ENCODE measurements around the gene SFXN1. TPM values are rescaled to one million over a fixed set of nuclear protein-coding genes. Genes with fewer than 3 reads are reported as not detected.

The SFXN1 gene
- total and polyA plus RNA-seq, 2 of the 4 experiments (the other 2 are of a cell fraction), result 131 to 410 TPM

- no peak overlapping the region for H3K9ac ChIP-seq (ENCODE audit: low read depth, low read length)
- no peak overlapping the region for H2BK20ac ChIP-seq (ENCODE audit: low read depth, low read length)
- peaks cover 23% of the 10 kb centered on the region for H4K20me1 ChIP-seq (ENCODE audit: insufficient read depth, low read length)
- H3K4me3 ChIP-seq (ENCODE audit: insufficient read depth, low read depth, low read length), result no peak overlapping the region
- no peak overlapping the region for H2BK15ac ChIP-seq (ENCODE audit: low read depth, low read length)
- no peaks in the 10 kb centered on the region for H3K9me1 ChIP-seq (ENCODE audit: insufficient read depth, low read length)
- H3K4ac ChIP-seq (ENCODE audit: low read depth, low read length), result no peak overlapping the region
- no peak overlapping the region for H2AFZ ChIP-seq (replicated peaks; ENCODE audit: low read length, poor library complexity)
- no peaks in the 10 kb centered on the region for H3K9me3 ChIP-seq (ENCODE audit: control insufficient read depth, insufficient read depth, low read length)
- H3K4me1 ChIP-seq (ENCODE audit: control insufficient read depth, insufficient read depth, low read length), result no peaks in the 10 kb centered on the region; the same call in 1 of the 2 replicates
- H4K5ac ChIP-seq (ENCODE audit: low read depth, low read length), result no peak overlapping the region
- ATAC-seq (ENCODE audit: low read depth) (no peak), DNase-seq (no peak)
- peaks cover 39% of the 10 kb centered on the region for H3K36me3 ChIP-seq (ENCODE audit: control insufficient read depth, insufficient read depth, low read length)
- dilution Hi-C loops (cut with HindIII; ENCODE audit: low sequenced_read_pairs, unreplicated experiment) (no loop called here), intact Hi-C loops (cut with micrococcal nuclease) (no loop called here), in situ Hi-C loops (cut with MboI; ENCODE audit: low sequenced_read_pairs) (no loop called here)
- WGBS, 2 experiments (ENCODE audit: extremely low coverage in 2 of 2, insufficient read length in 1 of 2), result 100% methylated on average over 3 of the region's 17 CpGs; no CpG with 5 or more reads in 1 of the 2 experiments
- no peak overlapping the region for H2BK5ac ChIP-seq (ENCODE audit: low read depth, low read length, poor library complexity, severe bottlenecking)
- H4K8ac ChIP-seq (ENCODE audit: low read depth in 2 of 2, low read length in 2 of 2), result no peak overlapping the region
- H3K4me2 ChIP-seq (ENCODE audit: low read depth, low read length), result no peak overlapping the region
- H3K79me1 ChIP-seq (ENCODE audit: low read depth in 1 of 2, low read length in 2 of 2), result peaks cover 28 to 35% of the 10 kb centered on the region in 2 experiments
- H3K56ac ChIP-seq (ENCODE audit: extremely low read depth, insufficient read depth, low read length), result no peak overlapping the region
- no peak overlapping the region for H2BK120ac ChIP-seq (ENCODE audit: low read depth, low read length)
- BruUV-seq (replicated peaks), result no TSS peak
- no peak overlapping the region for H2AK9ac ChIP-seq (replicated peaks; ENCODE audit: low read depth, low read length, poor library complexity)
- ChIA-PET CTCF (no interaction called here), POLR2A (ENCODE audit: unreplicated experiment) (no interaction called here)
- no peaks in the 10 kb centered on the region for H3K27me3 ChIP-seq (ENCODE audit: control insufficient read depth, insufficient read depth, low read length)
- H3K23ac ChIP-seq (ENCODE audit: low read depth, low read length), result no peak overlapping the region
- H3K18ac ChIP-seq (ENCODE audit: low read depth, low read length), result no peak overlapping the region
- no peak overlapping the region for H4K91ac ChIP-seq (ENCODE audit: insufficient read depth, low read depth, low read length)
- no peak overlapping the region for H3K14ac ChIP-seq (replicated peaks; ENCODE audit: low read depth, low read length)
- TF ChIP-seq RFX5 (IDR thresholded peaks at IDR 0.05; ENCODE audit: low read depth, low read length) (no peak), CEBPB (IDR thresholded peaks at IDR 0.05; ENCODE audit: low read depth, low read length) (peak; percentile 41; the same call in 1 of the 2 replicates)
- H3K27ac ChIP-seq (ENCODE audit: insufficient read depth, low read length), result no peak overlapping the region
- H2AK5ac ChIP-seq (ENCODE audit: low read depth, low read length), result no peak overlapping the region
Measured at GRCh38 chr5:175494264-175495183, 16.2 kb downstream of the SFXN1 start.
